HL-60 (cell line): Measurements from ENCODE around the gene DCBLD1.

Experiments used
- DNase-seq, 2 experiments: peaks; one replicate each; pipeline ENCODE4 v3.0.0-alpha.2; 2010 to 2020; ENCODE audit warnings: low read depth in 1 of 2, low spot score in 1 of 2
- H3K27ac ChIP-seq: fragments of 250-450 bp; sonication (Bioruptor Pico); replicated peaks from 2 replicates; pipeline ENCODE4 v1.5.1; 2020; ENCODE audit warnings: mild to moderate bottlenecking, moderate library complexity
- H3K27me3 ChIP-seq: fragments of 250-450 bp; sonication (Bioruptor Pico); 2 replicates; pipeline ENCODE4 v1.5.1; 2021; ENCODE audit warnings: mild to moderate bottlenecking, moderate library complexity; ENCODE audit not compliant: insufficient read depth, poor library complexity, severe bottlenecking
- H3K4me3 ChIP-seq: replicated peaks from 2 replicates; pipeline ENCODE4 v1.5.1; 2011; ENCODE audit warnings: mild to moderate bottlenecking, control low read depth, low read length; ENCODE audit not compliant: insufficient read depth
- CTCF ChIP-seq: IDR thresholded peaks from one replicate; pipeline ENCODE4 v1.5.1; 2011; ENCODE audit warnings: low read length, control low read depth, inconsistent platforms; ENCODE audit not compliant: insufficient read depth
- GABPA ChIP-seq: IDR thresholded peaks from 2 replicates; pipeline ENCODE4 v1.6.1; 2012; ENCODE audit warnings: low read depth
- POLR2AphosphoS5 ChIP-seq: IDR thresholded peaks from 2 replicates; pipeline ENCODE4 v1.6.1; 2012; ENCODE audit warnings: low read depth
- REST ChIP-seq: IDR thresholded peaks from 2 replicates; pipeline ENCODE4 v1.6.1; 2012; ENCODE audit warnings: low read depth; ENCODE audit not compliant: insufficient replicate concordance
- SPI1 ChIP-seq: IDR thresholded peaks from 2 replicates; pipeline ENCODE4 v1.6.1; 2012; ENCODE audit warnings: low read depth, mild to moderate bottlenecking, borderline replicate concordance

DCBLD1 gene

GRCh38 chr6:117550618-117551242, 68.3 kb downstream of the DCBLD1 start:
- H3K27ac ChIP-seq = no peak overlapping the region
- DNase-seq = no peak
- H3K27me3 ChIP-seq = no peaks in the 10 kb centered on the region
- H3K4me3 ChIP-seq = no peak overlapping the region
- TF ChIP-seq REST (no peak), SPI1 (no peak), POLR2AphosphoS5 (no peak), CTCF (no peak), GABPA (no peak)

GRCh38 chr6:117552618-117553017, 70.1 kb downstream of the DCBLD1 start:
- DNase-seq = no peak
- no peak for TF ChIP-seq SPI1
- no peak for TF ChIP-seq CTCF
- TF ChIP-seq POLR2AphosphoS5 = no peak
- TF ChIP-seq REST = no peak
- TF ChIP-seq GABPA = no peak
- Histone ChIP-seq H3K27ac (no peak overlapping the region), H3K4me3 (no peak overlapping the region), H3K27me3 (no peaks in the 10 kb centered on the region)

GRCh38 chr6:117553142-117553541, 70.7 kb downstream of the DCBLD1 start:
- DNase-seq = no peak
- TF ChIP-seq POLR2AphosphoS5 = no peak
- no peak for TF ChIP-seq GABPA
- TF ChIP-seq SPI1 = no peak
- no peak for TF ChIP-seq REST
- TF ChIP-seq CTCF = no peak
- H3K27me3 ChIP-seq = no peaks in the 10 kb centered on the region
- no peak overlapping the region for H3K27ac ChIP-seq
- H3K4me3 ChIP-seq = no peak overlapping the region
